HepG2 (cell line): ENCODE data around the gene SLC5A12. TPM values are rescaled to one million over a fixed set of nuclear protein-coding genes. Genes with fewer than 3 reads are reported as not detected.

ENCODE experiments used
- ATAC-seq: fragments of 200-7000 bp; cut with Tn5 transposase; 3 replicates; pipeline ENCODE4 v1.9.1; 2020; ENCODE audit warnings: mild to moderate bottlenecking, moderate library complexity
- BruUV-seq: library from RNA; stranded (reverse); fragments of 400-500 nt; replicated peaks from 2 replicates; lab custom pipeline; 2021; lab: Mats Ljungman, UMichigan
- CTCF ChIA-PET: fragments of 300-600 bp; formaldehyde crosslinking; extraction: SDS; loops from one replicate; lab custom pipeline; 2021; ENCODE audit warnings: low total read pairs, inconsistent platforms, low intra/inter-chr PET ratio; lab: Yijun Ruan, JAX
- POLR2A ChIA-PET: fragments of 350-600 bp; sonication (Branson Sonifier 250); formaldehyde crosslinking; loops from one replicate; lab custom pipeline; 2020; ENCODE audit warnings: antibody characterized with exemption, inconsistent platforms; lab: Yijun Ruan, JAX
- DNase-seq: peaks from one replicate; pipeline ENCODE4 v3.0.0-alpha.2; 2015; ENCODE audit warnings: low spot score
- FAIRE-seq: peaks from 3 replicates; lab custom pipeline; 2011; peaks lifted over from hg19 to GRCh38; lab: Jason Lieb, UNC
- H2AFZ ChIP-seq: one replicate; pipeline ENCODE4 v1.6.1; 2011; ENCODE audit warnings: low read length, inconsistent platforms
- H3K27ac ChIP-seq: fragments of 300-600 bp; 3 replicates; pipeline ENCODE4 v1.8.0; 2011; ENCODE audit warnings: mixed run types, mild to moderate bottlenecking, mixed read lengths, low read length, inconsistent platforms; ENCODE audit not compliant: insufficient read depth; ENCODE audit errors: extremely low read length
- H3K27me3 ChIP-seq, 2 experiments: fragments of 200-600 bp in 1 of 2; 2 replicates in 1 of 2; 3 replicates in 1 of 2; pipeline versions ENCODE4 v1.6.0 to v1.8.0; 2011; ENCODE audit warnings: low read length in 2 of 2, mild to moderate bottlenecking in 2 of 2, moderate library complexity in 2 of 2, inconsistent platforms in 1 of 2; ENCODE audit not compliant: insufficient read depth in 2 of 2, control insufficient read depth in 1 of 2
- H3K36me3 ChIP-seq, 2 experiments: fragments of 200-600 bp in 1 of 2; replicated peaks in 1 of 2; 2 replicates in 1 of 2; 3 replicates in 1 of 2; pipeline versions ENCODE4 v1.5.1 to v1.8.0; 2011; ENCODE audit warnings: low read length in 2 of 2, inconsistent platforms in 1 of 2; ENCODE audit not compliant: insufficient read depth in 2 of 2, control insufficient read depth in 1 of 2
- H3K4me1 ChIP-seq: 2 replicates; pipeline ENCODE4 v1.5.1; 2012; ENCODE audit warnings: low read length, inconsistent platforms; ENCODE audit not compliant: insufficient read depth
- H3K4me2 ChIP-seq: 2 replicates; pipeline ENCODE4 v1.6.0; 2011; ENCODE audit warnings: low read depth, low read length, inconsistent platforms
- H3K4me3 ChIP-seq, 3 experiments: fragments of 200-600 bp in 1 of 3; sonication (generic), shearing (Covaris generic) in 1 of 3; replicated peaks in 1 of 3; 2 replicates each; pipeline ENCODE4 v1.5.1; 2011 to 2016; ENCODE audit warnings: low read length in 3 of 3, inconsistent platforms in 2 of 3, low read depth in 2 of 3, mild to moderate bottlenecking in 2 of 3, control low read depth in 1 of 3, mixed read lengths in 1 of 3; ENCODE audit not compliant: insufficient read depth in 1 of 3
- H3K79me2 ChIP-seq: one replicate; pipeline ENCODE4 v1.6.1; 2011; ENCODE audit warnings: low read length, inconsistent platforms; ENCODE audit not compliant: insufficient read depth
- H3K9ac ChIP-seq: 2 replicates; pipeline ENCODE4 v1.6.0; 2011; ENCODE audit warnings: mild to moderate bottlenecking, low read depth, low read length, inconsistent platforms; ENCODE audit not compliant: insufficient read depth
- H3K9me3 ChIP-seq: 2 replicates; pipeline ENCODE4 v1.5.1; 2012; ENCODE audit warnings: mild to moderate bottlenecking, low read length
- H4K20me1 ChIP-seq: 2 replicates; pipeline ENCODE4 v1.6.0; 2011; ENCODE audit warnings: inconsistent platforms, mild to moderate bottlenecking, low read length, moderate library complexity; ENCODE audit not compliant: insufficient read depth
- ATAD3A ChIP-seq: sonication (generic); formaldehyde crosslinking; IDR thresholded peaks from 2 replicates; pipeline ENCODE4 v1.4.0; 2020; ENCODE audit warnings: missing genetic modification reagents
- CHD2 ChIP-seq: IDR thresholded peaks from 2 replicates; pipeline ENCODE4 v1.6.1; 2011; ENCODE audit warnings: low read depth, low read length, improper control_type of control experiment
- ERF ChIP-seq: IDR thresholded peaks from 2 replicates; pipeline ENCODE4 v1.6.1; 2018; ENCODE audit warnings: missing biosample characterization, missing genetic modification reagents
- FOXP1 ChIP-seq, 2 experiments: fragments of 450-650 bp in 1 of 2; IDR thresholded peaks; 2 replicates each; pipeline ENCODE4 v1.6.1; 2017 to 2018; ENCODE audit warnings: antibody characterized with exemption in 1 of 2
- GPN1 ChIP-seq: sonication (generic); formaldehyde crosslinking; IDR thresholded peaks from 2 replicates; pipeline ENCODE4 v1.5.1; 2020; ENCODE audit warnings: missing genetic modification reagents, borderline replicate concordance
- MBNL3 ChIP-seq: fragments of 250-450 bp; sonication (Bioruptor Pico); conservative IDR thresholded peaks from 2 replicates; pipeline ENCODE4 v1.8.0; 2022; ENCODE audit warnings: mild to moderate bottlenecking, inconsistent platforms
- MYNN ChIP-seq: sonication (generic); formaldehyde crosslinking; IDR thresholded peaks from 2 replicates; pipeline ENCODE4 v1.4.0; 2020; ENCODE audit warnings: mild to moderate bottlenecking, low read depth, missing genetic modification reagents
- SMAD9 ChIP-seq: sonication (generic); formaldehyde crosslinking; IDR thresholded peaks from 2 replicates; pipeline ENCODE4 v1.5.1; 2020; ENCODE audit warnings: mild to moderate bottlenecking, missing genetic modification reagents
- ZNF12 ChIP-seq: sonication (generic); formaldehyde crosslinking; IDR thresholded peaks from 2 replicates; pipeline ENCODE4 v1.5.0; 2020; ENCODE audit warnings: missing genetic modification reagents
- ZNF136 ChIP-seq: sonication (generic); formaldehyde crosslinking; IDR thresholded peaks from 2 replicates; pipeline ENCODE4 v1.8.1; 2022; ENCODE audit warnings: low read depth, mild to moderate bottlenecking, moderate library complexity, missing genetic modification reagents
- ZNF350 ChIP-seq: sonication (generic); formaldehyde crosslinking; IDR thresholded peaks from 2 replicates; pipeline ENCODE4 v1.4.0; 2020; ENCODE audit warnings: mild to moderate bottlenecking, low read depth, missing genetic modification reagents, borderline replicate concordance
- ZNF484 ChIP-seq: sonication (generic); formaldehyde crosslinking; IDR thresholded peaks from 2 replicates; pipeline ENCODE4 v1.5.1; 2020; ENCODE audit warnings: mild to moderate bottlenecking, low read depth, missing genetic modification reagents, borderline replicate concordance
- ZSCAN21 ChIP-seq: sonication (generic); formaldehyde crosslinking; IDR thresholded peaks from 2 replicates; pipeline ENCODE4 v1.8.0; 2022; ENCODE audit warnings: mild to moderate bottlenecking, missing genetic modification reagents, moderate library complexity, borderline replicate concordance
- WGBS: methylation state at CpG from one replicate; pipeline ENCODE4 v1.1.6; 2017; ENCODE audit warnings: low lambda C conversion rate; 5-methylcytosine and 5-hydroxymethylcytosine counted together
- in situ Hi-C: cut with HindIII; loops from 2 replicates; pipeline ENCODE4 v1.10.0; 2017; ENCODE audit warnings: low pct_unique_long_range_greater_than_20kb; ENCODE audit not compliant: extremely low pct_ligation_motif_present
- intact Hi-C: fragments of 100-400 bp; cut with micrococcal nuclease; formaldehyde crosslinking; loops from one replicate; pipeline ENCODE4 v1.10.0; 2022; ENCODE audit not compliant: unreplicated experiment
- polyA plus RNA-seq, 8 experiments: library from polyadenylated mRNA; depleted of rRNA in 3 of 8; stranded (reverse) in 7 of 8; unstranded in 1 of 8; fragments of >200 nt; fragmentation: Illumina TruSeq in 4 of 8; extraction: Trizol in 4 of 8; gene quantifications; 2 replicates each; pipeline versions ENCODE4 v1.2.1 to v1.2.3, GENCODE V29; 2011 to 2016; ENCODE audit warnings: low read depth in 4 of 8, missing spikeins in 1 of 8, mixed read lengths in 1 of 8; ENCODE audit not compliant: insufficient read depth in 1 of 8
- total RNA-seq, 5 experiments: library from RNA; depleted of rRNA; stranded (reverse); fragments of >200 nt; fragmentation: Illumina TruSeq; extraction: Trizol; gene quantifications; 2 replicates each; pipeline ENCODE4 v1.2.3, GENCODE V29; 2016; ENCODE audit warnings: low read depth in 1 of 5

SLC5A12 gene
- total and polyA plus RNA-seq, 2 of the 13 experiments (the other 11 are each of a cell fraction or from before 2014, with no cell fraction given) = not detected

GRCh38 chr11:26734691-26735090 is 12.8 kb upstream of the SLC5A12 start:
- Histone ChIP-seq H2AFZ (no peak overlapping the region), H4K20me1 (no peaks in the 10 kb centered on the region), H3K79me2 (no peaks in the 10 kb centered on the region), H3K4me3 (no peak overlapping the region), H3K9ac (no peak overlapping the region), H3K27me3 (no peaks in the 10 kb centered on the region), H3K36me3 (no peaks in the 10 kb centered on the region), H3K4me2 (no peak overlapping the region), H3K4me1 (no peaks in the 10 kb centered on the region), H3K9me3 (no peaks in the 10 kb centered on the region), H3K27ac (no peak overlapping the region)
- BruUV-seq = no TSS peak
- in situ Hi-C loops (no loop called here), intact Hi-C loops (no loop called here)
- ChIA-PET CTCF (no interaction called here), POLR2A (no interaction called here)
- DNase-seq = no peak
- TF ChIP-seq ZNF350 (CRISPR knock-in tag) (no peak), ATAD3A (CRISPR knock-in tag) (no peak), GPN1 (CRISPR knock-in tag) (no peak), ZNF12 (CRISPR knock-in tag) (no peak), MBNL3 (CRISPR knock-in tag) (no peak), ZNF484 (no peak), ERF (CRISPR knock-in tag) (no peak), FOXP1 (IDR thresholded peaks at IDR 0.05) (no peak), FOXP1 (CRISPR knock-in tag; IDR thresholded peaks at IDR 0.05) (no peak), SMAD9 (CRISPR knock-in tag) (no peak), ZNF136 (CRISPR knock-in tag) (no peak), MYNN (no peak), ZSCAN21 (CRISPR knock-in tag) (no peak), CHD2 (no peak)
- no peak for ATAC-seq
- no peak for FAIRE-seq
- 7% methylated on average over 4 of the region's 4 CpGs for WGBS
